Fibroblast of lung (primary cell): ENCODE data around the gene UNKL.

Source experiments
- CTCF ChIP-seq, 2 donors: IDR thresholded peaks in 1 of 2; conservative IDR thresholded peaks in 1 of 2; 1 replicate in 1 of 2; 2 replicates in 1 of 2; pipeline ENCODE4 v1.5.1; 2011 to 2012; ENCODE audit warnings: low read length in 2 of 2, control low read depth in 1 of 2, inconsistent platforms in 1 of 2, low read depth in 1 of 2, mild to moderate bottlenecking in 1 of 2
- EZH2 ChIP-seq: IDR thresholded peaks from 2 replicates; pipeline ENCODE4 v1.5.1; 2012; ENCODE audit warnings: low read length, control low read depth, mild to moderate bottlenecking; ENCODE audit errors: missing control alignments

- TF ChIP-seq CTCF (conservative IDR thresholded peaks at IDR 0.05 in 1 of 2, IDR thresholded peaks at IDR 0.05 in 1 of 2; ENCODE audit: low read depth in 1 of 2, low read length in 2 of 2) (no peak), EZH2 (no peak)
Measured at GRCh38 chr16:1377406-1378010, 37.0 kb downstream of the UNKL start.
